Lower leg skin (tissue), 4 donors: Measurements from ENCODE around the gene PAFAH1B1. TPM values are rescaled to one million over a fixed set of nuclear protein-coding genes. Genes with fewer than 3 reads are reported as not detected.
"Not testable (repeated sequence)": the region's sequence is repeated elsewhere in the genome, so short reads cannot be mapped to it uniquely, and the experiment has no call there.

ENCODE experiments used
- DNase-seq, 2 donors: peaks; one replicate each; pipeline ENCODE4 v3.0.0-alpha.2; 2019; ENCODE audit warnings: low spot score in 2 of 2
- H3K4me3 ChIP-seq: fragments of 200-600 bp; sonication (generic); 2 replicates; pipeline ENCODE4 v1.5.1; 2017; ENCODE audit warnings: mild to moderate bottlenecking, low read depth; ENCODE audit not compliant: poor library complexity, severe bottlenecking
- CTCF ChIP-seq, 3 donors: fragments of 450-650 bp; IDR thresholded peaks; one replicate each; pipeline ENCODE4 v1.5.1; 2016; ENCODE audit warnings: antibody characterized with exemption in 3 of 3, mild to moderate bottlenecking in 3 of 3, moderate library complexity in 2 of 3
- POLR2A ChIP-seq, 2 donors: fragments of 450-650 bp; IDR thresholded peaks; one replicate each; pipeline ENCODE4 v1.6.1; 2016 to 2017; ENCODE audit warnings: antibody characterized with exemption in 2 of 2, mild to moderate bottlenecking in 1 of 2, moderate library complexity in 1 of 2
- WGBS, 2 donors: methylation state at CpG; one replicate each; pipeline ENCODE4 v1.1.5; 2018; 5-methylcytosine and 5-hydroxymethylcytosine counted together
- intact Hi-C: fragments of 100-400 bp; cut with DNase I; formaldehyde crosslinking; loops from one replicate; pipeline ENCODE4 v1.15.0; 2023; ENCODE audit warnings: low total_unique reads
- total RNA-seq, 4 donors: library from RNA; depleted of rRNA; stranded (reverse); fragments of >200 nt; gene quantifications; one replicate each; pipeline ENCODE4 v1.1.0, GENCODE V29; 2016

PAFAH1B1 gene
- total RNA-seq, 4 donors from 2014 or later, result 58.7 to 121 (median 94.6) TPM

DNA sequence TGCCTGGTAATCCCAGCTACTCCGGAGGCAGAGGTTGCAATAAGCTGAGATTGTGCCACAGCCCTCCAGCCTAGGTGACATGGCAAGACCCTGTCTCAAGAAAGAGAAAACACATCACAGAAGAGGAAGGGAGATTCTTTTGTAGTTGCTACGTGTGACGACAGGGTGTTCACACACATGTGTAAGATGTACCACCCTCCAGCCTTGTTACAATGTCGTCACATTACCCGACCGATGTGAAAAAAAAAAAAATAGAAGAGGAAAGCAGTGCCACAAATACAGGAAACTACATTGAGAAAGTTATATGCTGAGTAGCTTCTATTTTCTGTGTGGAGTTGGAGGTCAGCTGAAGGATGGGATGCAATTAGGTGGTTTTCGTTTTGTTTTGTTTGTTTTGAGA, 62.1 kb downstream of the PAFAH1B1 start:
- whole genome bisulfite sequencing, 2 donors, result 76 to 77% methylated on average over 7 of the region's 7 CpGs
- intact Hi-C loops, result no loop called here
- H3K4me3 ChIP-seq, result no peak overlapping the region
- no peak for DNase-seq
- TF ChIP-seq POLR2A (IDR thresholded peaks at IDR 0.05), result no peak
- TF ChIP-seq CTCF (IDR thresholded peaks at IDR 0.05), result no peak

- no peak for DNase-seq
- intact Hi-C loops, result no loop called here
- TF ChIP-seq POLR2A (IDR thresholded peaks at IDR 0.05) (no peak), CTCF (IDR thresholded peaks at IDR 0.05) (no peak)
- 0 to 3% methylated on average over 1 of the region's 1 CpG for WGBS, 2 donors
- H3K4me3 ChIP-seq, result no peak overlapping the region
Observed at GRCh38 chr17:2656283-2656682, 62.8 kb downstream of the PAFAH1B1 start.

DNA sequence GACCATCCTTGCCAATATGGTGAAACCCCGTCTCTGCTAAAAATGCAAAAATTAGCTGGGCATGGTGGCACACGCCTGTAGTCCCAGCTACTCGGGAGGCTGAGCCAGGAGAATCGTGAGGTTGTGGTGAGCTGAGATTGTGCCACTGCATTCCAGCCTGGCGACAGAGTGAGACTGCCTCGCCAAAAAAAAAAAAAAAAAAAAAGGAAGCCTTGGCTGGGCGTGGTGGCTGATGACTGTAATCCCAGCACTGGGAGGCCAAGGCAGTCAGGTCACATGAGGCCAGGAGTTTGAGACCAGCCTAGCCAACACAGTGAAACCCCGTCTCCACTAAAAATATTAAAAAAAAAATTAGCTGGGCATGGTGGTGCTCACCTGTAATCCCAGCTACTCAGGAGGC, 65.9 kb downstream of the PAFAH1B1 start:
- intact Hi-C loops, H3K4me3 ChIP-seq, DNase-seq: not testable (repeated sequence)
- 32 to 37% methylated on average over 8 of the region's 8 CpGs for whole genome bisulfite sequencing, 2 donors

- 98 to 100% methylated on average over 4 of the region's 4 CpGs for WGBS, 2 donors
- DNase-seq, H3K4me3 ChIP-seq, intact Hi-C loops: not testable (repeated sequence)
Observed at GRCh38 chr17:2660410-2660809, 67.0 kb downstream of the PAFAH1B1 start.

GRCh38 chr17:2672026-2672425, 78.6 kb downstream of the PAFAH1B1 start:
- intact Hi-C loops, result no loop called here
- WGBS, 2 donors, result 94% methylated on average over 5 of the region's 5 CpGs
- no peak for TF ChIP-seq POLR2A (IDR thresholded peaks at IDR 0.05)
- no peak for TF ChIP-seq CTCF (IDR thresholded peaks at IDR 0.05)
- no peak overlapping the region for H3K4me3 ChIP-seq
- DNase-seq, result no peak

DNA sequence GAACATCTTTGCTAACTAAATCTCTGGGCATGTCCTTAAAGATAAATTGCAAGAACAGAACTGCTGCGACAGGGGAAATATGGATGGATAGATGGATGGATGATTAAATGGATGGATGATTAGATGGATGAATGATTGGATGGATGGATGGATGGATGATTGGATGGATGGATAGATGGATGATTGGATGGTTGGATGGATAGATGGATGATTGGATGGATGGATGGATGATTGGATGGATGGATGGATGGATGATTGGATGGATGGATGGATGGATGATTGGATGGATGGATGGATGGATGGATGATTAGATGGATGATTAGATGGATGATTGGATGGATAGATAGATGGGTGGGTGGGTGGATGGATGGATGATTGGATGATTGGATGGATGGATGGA, 85.8 kb downstream of the PAFAH1B1 start:
- intact Hi-C loops, H3K4me3 ChIP-seq, DNase-seq: not testable (repeated sequence)
- 100% methylated on average over 1 of the region's 1 CpG for WGBS, 2 donors

GRCh38 chr17:2680961-2681360, 87.5 kb downstream of the PAFAH1B1 start:
- no peak for TF ChIP-seq CTCF (IDR thresholded peaks at IDR 0.05)
- TF ChIP-seq POLR2A (IDR thresholded peaks at IDR 0.05), result no peak
- 92 to 97% methylated on average over 2 of the region's 2 CpGs for WGBS, 2 donors
- no peak for DNase-seq
- intact Hi-C loops, result no loop called here
- no peak overlapping the region for H3K4me3 ChIP-seq
